NCI-H69 (cell line): Measurements from ENCODE around the gene THRB.

Source experiments
- DNase-seq: peaks from one replicate; lab custom pipeline; 2025; lab: John Stamatoyannopoulos, UW

THRB gene

DNA sequence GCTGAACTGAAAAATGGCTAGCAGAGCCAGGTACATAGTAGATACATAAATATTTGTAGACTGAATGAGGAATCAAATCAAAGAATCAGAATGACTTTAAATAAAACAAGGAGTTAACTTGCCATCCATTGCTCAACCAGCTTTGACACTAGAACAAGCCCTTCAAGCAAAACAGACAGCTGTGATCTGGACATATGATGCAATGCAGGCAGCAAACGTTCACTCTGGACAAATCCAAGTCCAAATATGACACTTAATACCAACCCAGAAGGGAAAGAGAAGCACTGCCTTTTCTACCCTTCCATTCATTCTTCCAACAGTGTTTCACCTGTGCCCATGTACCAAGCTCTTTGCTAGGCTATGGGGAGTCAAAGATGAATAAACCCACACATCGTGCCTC is 4.5 kb downstream of the THRB start:
- DNase-seq: peak; percentile 15

DNA sequence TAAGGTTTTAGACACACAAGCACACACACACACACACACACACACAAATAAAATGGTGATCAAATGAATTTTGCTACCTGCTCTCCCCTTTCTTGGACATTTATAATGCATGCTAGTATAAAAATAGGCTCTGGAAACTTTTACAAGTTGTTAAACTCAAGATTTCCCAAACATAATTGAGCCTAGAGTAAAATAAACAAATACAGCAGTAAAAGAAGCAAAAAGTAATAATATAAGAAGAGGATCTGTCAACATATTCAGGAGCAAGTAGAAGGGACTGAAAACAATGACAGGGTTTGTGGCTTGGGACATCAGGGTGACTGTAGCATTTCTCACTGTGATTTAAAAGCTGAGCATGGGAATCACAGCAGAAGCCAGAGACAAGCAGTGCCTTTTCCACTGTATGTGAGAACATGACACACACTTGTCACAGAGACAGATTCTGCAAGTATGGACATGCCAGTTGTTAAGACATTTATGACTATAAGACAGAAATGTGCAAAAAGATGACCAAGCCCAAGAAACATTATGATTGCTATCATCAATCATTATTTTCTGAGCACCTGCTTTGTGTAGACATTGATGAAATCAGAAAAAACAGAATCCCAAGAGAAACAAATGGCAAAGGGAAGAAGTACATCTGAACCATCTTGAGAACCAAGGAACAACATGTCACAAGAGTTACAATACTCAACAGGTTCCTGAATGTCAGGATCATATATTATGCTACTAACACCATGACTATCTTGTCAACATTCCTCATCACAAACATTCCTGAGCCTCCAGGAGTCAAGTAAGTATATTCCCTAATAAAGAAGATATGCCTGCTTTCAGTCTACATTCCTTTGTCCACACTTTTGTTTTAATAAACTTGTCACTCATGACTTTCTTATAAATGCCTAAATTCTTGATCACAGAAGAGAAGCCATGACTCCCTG is 7.1 kb downstream of the THRB start:
- no peak for DNase-seq

DNA sequence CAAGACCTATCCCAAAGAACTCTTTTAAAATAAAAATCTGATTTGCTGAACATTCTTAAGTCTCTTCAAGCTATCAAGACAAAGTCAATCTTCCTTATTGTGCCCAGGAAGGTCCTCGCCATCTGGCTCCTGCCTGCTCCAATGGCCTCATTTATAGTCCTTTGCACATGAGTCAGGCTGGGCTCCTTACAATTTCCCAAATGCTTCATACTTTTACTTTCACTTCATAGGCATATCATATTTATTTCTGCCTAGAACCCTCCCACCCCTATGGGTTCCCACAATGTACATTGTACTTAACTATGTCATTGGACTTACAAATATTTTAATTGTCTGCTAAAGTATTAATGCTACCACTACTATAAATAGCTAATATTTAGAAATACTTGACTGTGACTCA is 9.1 kb downstream of the THRB start:
- no peak for DNase-seq

GRCh38 chr3:24483873-24484272 is 10.8 kb downstream of the THRB start:
- no peak for DNase-seq

DNA sequence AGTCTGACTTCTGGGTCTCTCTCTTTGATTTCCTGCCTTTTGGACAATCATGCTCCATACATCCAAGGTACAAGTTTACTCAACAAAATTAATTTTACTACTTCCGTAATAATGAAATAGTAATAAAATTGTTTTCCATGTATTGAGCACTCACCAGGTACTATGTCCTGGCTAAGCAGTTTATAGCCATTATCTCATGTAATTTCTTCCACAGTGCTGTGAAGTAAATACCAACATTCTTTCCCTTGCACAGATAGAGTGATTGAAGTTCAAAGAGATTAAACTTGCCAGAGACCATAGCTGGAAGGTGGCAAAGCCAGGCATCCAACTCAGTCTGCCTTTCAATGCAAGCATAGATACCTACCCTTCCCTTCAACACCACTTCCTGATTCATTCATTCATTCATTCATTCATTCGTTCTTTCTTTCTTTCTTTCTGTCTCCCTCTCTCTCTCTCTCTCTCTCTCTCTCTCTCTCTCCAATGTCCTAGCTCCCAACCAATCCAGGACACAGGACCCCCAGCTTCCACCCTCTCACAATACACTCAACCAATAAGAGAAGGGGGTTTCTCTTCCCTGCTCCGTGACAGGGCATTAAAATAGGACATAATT is 12.4 kb downstream of the THRB start:
- DNase-seq: no peak

- no peak for DNase-seq
Measured at GRCh38 chr3:24481193-24481592, 13.5 kb downstream of the THRB start.

GRCh38 chr3:24480497-24480896 is 14.2 kb downstream of the THRB start:
- no peak for DNase-seq

GRCh38 chr3:24479816-24480215 is 14.8 kb downstream of the THRB start:
- no peak for DNase-seq

- DNase-seq: peak; percentile 45
Measured at GRCh38 chr3:24476871-24477656, 17.6 kb downstream of the THRB start.

DNA sequence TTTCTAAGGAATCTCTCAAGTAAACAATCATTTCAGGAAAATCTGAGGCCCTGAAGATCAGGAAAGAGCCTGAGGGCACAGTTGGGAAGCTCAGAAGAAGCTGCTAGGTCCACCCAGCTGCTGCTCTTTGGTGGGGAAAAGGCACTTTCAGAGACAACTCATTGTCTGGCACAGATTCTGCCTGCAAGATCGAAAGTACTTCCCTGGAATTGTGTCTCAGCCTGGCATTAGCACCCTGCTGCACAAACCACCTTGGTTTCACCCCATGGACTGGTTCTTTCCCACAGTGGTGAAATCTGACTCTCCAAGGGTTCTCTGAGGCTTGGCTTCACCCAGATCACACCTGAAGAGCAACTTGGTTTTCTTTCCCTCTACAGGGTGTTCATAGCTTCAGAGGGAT is 18.7 kb downstream of the THRB start:
- DNase-seq: peak; percentile 77

GRCh38 chr3:24474862-24475261 is 19.8 kb downstream of the THRB start:
- no peak for DNase-seq

- no peak for DNase-seq
Measured at GRCh38 chr3:24472358-24472757, 22.3 kb downstream of the THRB start.

DNA sequence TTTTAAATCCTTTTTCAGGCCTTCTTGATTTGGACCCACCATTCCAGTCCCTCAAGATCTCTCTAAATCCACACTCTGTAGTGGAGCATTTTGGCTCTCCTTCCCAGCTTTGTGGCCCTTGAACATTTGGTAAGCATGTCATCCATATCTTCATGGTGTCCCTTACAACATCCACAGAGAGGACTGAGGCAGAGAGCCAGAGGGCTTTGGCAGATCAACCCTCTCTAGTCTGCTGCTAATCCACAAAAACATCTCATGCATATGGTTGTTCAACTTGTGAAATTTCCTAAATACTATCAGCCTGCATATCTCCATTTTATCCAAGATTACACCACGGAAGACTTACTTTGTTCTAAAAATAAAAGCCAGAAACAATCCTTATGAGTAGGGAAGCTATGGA is 23.2 kb downstream of the THRB start:
- DNase-seq: no peak

DNA sequence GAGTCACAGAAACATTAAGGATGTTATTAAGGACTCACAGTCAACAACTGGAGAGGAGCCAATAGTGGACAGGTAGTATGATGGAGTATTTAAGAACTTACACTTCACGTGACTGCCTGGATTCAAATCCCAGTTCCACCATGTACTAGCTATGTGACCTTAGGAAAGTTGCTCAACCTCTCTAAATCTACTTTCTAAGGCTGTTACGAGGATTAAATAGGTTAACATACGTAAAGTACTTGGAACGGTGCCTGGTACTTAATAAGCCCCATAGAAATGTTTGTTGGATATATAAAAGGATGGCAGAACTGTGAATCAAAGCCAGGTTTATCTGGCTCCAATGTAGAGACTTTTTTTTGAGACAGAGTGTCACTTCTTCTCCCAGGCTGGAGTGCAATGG is 24.4 kb downstream of the THRB start:
- DNase-seq: no peak

DNA sequence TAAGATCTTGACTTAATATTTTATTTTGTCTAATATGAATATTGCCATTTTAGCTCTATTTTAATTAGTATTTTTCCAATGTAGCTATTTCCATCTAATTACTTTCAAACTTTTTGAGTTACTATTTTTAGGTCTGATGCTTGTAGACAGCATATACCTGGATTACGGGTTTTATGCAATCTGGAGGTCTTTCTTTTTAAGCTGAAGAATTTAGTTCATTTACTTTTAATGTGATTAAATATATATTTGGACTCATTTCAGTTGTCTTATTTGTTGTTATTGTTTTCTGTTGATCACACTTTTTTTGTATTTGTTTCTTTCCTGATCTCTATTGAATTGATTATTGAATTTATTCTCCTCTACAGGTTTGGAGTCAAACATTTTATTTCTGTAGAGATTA is 30.3 kb downstream of the THRB start:
- no peak for DNase-seq

GRCh38 chr3:24462737-24463136 is 31.9 kb downstream of the THRB start:
- no peak for DNase-seq

GRCh38 chr3:24460974-24461373 is 33.7 kb downstream of the THRB start:
- no peak for DNase-seq

DNA sequence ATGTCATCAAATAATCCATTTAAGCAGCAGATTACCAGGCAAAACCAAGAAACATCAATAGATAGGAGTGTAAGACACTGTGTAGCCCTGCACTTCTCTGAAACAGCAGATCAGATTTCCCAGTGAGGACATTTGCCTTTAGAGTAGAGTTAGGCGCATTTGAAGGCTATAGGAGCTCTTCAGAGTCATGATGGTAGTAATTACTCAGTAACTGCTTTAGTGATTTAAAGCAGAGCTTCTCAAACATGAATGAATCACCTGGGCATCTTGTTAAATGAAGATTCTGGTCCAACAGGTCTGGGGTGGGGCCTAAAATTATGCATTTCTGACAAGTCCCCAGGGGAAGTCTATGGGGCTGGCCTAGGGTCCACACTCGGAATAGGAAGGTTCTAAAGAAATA is 36.9 kb downstream of the THRB start:
- DNase-seq: peak; percentile 38

GRCh38 chr3:24454856-24455255 is 39.8 kb downstream of the THRB start:
- DNase-seq: no peak

DNA sequence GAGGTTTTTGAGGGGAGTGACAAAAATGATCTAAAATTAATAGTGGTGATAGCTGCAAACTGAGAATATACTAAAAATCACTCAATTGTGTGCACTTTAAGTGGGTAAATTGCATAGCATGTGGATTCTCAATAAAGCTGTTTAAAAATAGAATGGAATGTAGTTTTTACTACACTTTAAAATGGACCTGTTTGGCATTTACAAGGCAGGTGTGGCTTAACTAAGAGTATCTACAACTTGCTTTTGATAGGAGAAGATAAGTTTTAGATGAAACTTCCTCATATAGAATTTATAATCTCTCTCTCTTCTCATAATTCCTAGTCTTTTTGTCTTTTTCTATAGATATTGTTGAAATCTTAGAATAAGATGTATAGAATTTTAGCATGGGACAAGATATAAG is 40.3 kb downstream of the THRB start:
- DNase-seq: no peak

GRCh38 chr3:24451461-24452099 is 43.1 kb downstream of the THRB start:
- DNase-seq: peak; percentile 32

GRCh38 chr3:24450160-24450907 is 44.3 kb downstream of the THRB start:
- DNase-seq: no peak
